ENCODE measurements around the gene ZNF334.

The ZNF334 gene

GRCh38 chr20:46530640-46531039 is 17.3 kb upstream of the ZNF334 start:
- H3K4me3 ChIP-seq (ENCODE audit: low read depth, low read length), result no peak overlapping the region
- TF ChIP-seq CTCF (conservative IDR thresholded peaks at IDR 0.05; ENCODE audit: low read depth, low read length), result no peak
- DNase-seq (ENCODE audit: low read depth), result no peak

GRCh38 chr20:46523696-46524328 is 10.5 kb upstream of the ZNF334 start:
- DNase-seq (ENCODE audit: low read depth), result peak; percentile 26
- no peak overlapping the region for H3K4me3 ChIP-seq (ENCODE audit: low read depth, low read length)
- TF ChIP-seq CTCF (conservative IDR thresholded peaks at IDR 0.05; ENCODE audit: low read depth, low read length), result no peak

GRCh38 chr20:46523108-46523507 is 9.7 kb upstream of the ZNF334 start:
- no peak for DNase-seq (ENCODE audit: low read depth)
- TF ChIP-seq CTCF (conservative IDR thresholded peaks at IDR 0.05; ENCODE audit: low read depth, low read length), result no peak
- H3K4me3 ChIP-seq (ENCODE audit: low read depth, low read length), result no peak overlapping the region

GRCh38 chr20:46520976-46521579 is 7.7 kb upstream of the ZNF334 start:
- H3K4me3 ChIP-seq (ENCODE audit: low read depth, low read length), result no peak overlapping the region
- DNase-seq (ENCODE audit: low read depth), result peak; percentile 84
- TF ChIP-seq CTCF (conservative IDR thresholded peaks at IDR 0.05; ENCODE audit: low read depth, low read length), result peak; percentile 89

- TF ChIP-seq CTCF (conservative IDR thresholded peaks at IDR 0.05; ENCODE audit: low read depth, low read length), result no peak
- no peak for DNase-seq (ENCODE audit: low read depth)
- no peak overlapping the region for H3K4me3 ChIP-seq (ENCODE audit: low read depth, low read length)
Observed at GRCh38 chr20:46520540-46520939, 7.2 kb upstream of the ZNF334 start.

- TF ChIP-seq CTCF (conservative IDR thresholded peaks at IDR 0.05; ENCODE audit: low read depth, low read length), result no peak
- H3K4me3 ChIP-seq (ENCODE audit: low read depth, low read length), result no peak overlapping the region
- DNase-seq (ENCODE audit: low read depth), result no peak
Observed at GRCh38 chr20:46519471-46520068, 6.2 kb upstream of the ZNF334 start.

GRCh38 chr20:46509523-46509922 is 3.8 kb downstream of the ZNF334 start:
- no peak for TF ChIP-seq CTCF (conservative IDR thresholded peaks at IDR 0.05; ENCODE audit: low read depth, low read length)
- no peak overlapping the region for H3K4me3 ChIP-seq (ENCODE audit: low read depth, low read length)
- DNase-seq (ENCODE audit: low read depth), result no peak

Data from choroid plexus epithelial cell (primary cell).